Daoy (cell line): Measurements from ENCODE around the gene TRIM48. TPM values are rescaled to one million over a fixed set of nuclear protein-coding genes. Genes with fewer than 3 reads are reported as not detected.
"Not testable (repeated sequence)": the region's sequence is repeated elsewhere in the genome, so short reads cannot be mapped to it uniquely, and the experiment has no call there.

Source experiments
- DNase-seq: peaks from one replicate; pipeline ENCODE4 v3.0.0-alpha.2; 2015; ENCODE audit warnings: low read depth
- total RNA-seq: library from RNA; depleted of rRNA; stranded (reverse); fragments of >200 nt; shearing (Covaris generic); gene quantifications from 2 replicates; pipeline ENCODE4 v1.2.3, GENCODE V29; 2014; rRNA removed

The TRIM48 gene
- not detected in 2 replicates for total RNA-seq

- DNase-seq = not testable (repeated sequence)
These were observed at the start of gene TRIM48 for GRCh38 chr11:55261855-55262254. TSS of gene TRIM48 (plus strand) at chr11:55262155. CDS start at chr11:55262268, 113 bp downstream.

- DNase-seq = not testable (repeated sequence)
These were observed 23.6 kb upstream of the TRIM48 start for GRCh38 chr11:55238316-55238715.

- DNase-seq = no peak
These were observed 1.1 kb downstream of the TRIM48 start for GRCh38 chr11:55263081-55263480.

Other genes with a start within 250 kb of the TRIM48 start
- not detected in 2 replicates for gene OR4A16, start 81.0 kb downstream of the TRIM48 start, total RNA-seq
- not detected in 2 replicates for gene OR4A15, start 105.8 kb downstream of the TRIM48 start, total RNA-seq